ENCODE measurements around the gene STRIT1. TPM values are rescaled to one million over a fixed set of nuclear protein-coding genes. Genes with fewer than 3 reads are reported as not detected.
A peak's percentile ranks its signal among the peaks of the same experiment; 100 is the strongest.

Gene STRIT1
- total and polyA plus RNA-seq, 9 of the 15 experiments (the other 6 are each of a cell fraction or from before 2014, with no cell fraction given), result not detected

- TF ChIP-seq PKNOX1 (IDR thresholded peaks at IDR 0.05) (no peak), KLF6 (CRISPR knock-in tag; IDR thresholded peaks at IDR 0.05; ENCODE audit: borderline replicate concordance) (no peak), KDM5B (IDR thresholded peaks at IDR 0.05; ENCODE audit: insufficient replicate concordance, low read depth, low read length) (no peak), ZNF707 (CRISPR knock-in tag; conservative IDR thresholded peaks at IDR 0.05) (no peak), GTF2A2 (tag; IDR thresholded peaks at IDR 0.05) (0 out of 2 replicates have a peak, but pooled peaks have one; percentile 50), ZNF431 (CRISPR knock-in tag; IDR thresholded peaks at IDR 0.05) (no peak), IRF9 (tag; IDR thresholded peaks at IDR 0.05) (no peak), BCOR (IDR thresholded peaks at IDR 0.05) (no peak), MAFK (IDR thresholded peaks at IDR 0.05; ENCODE audit: low read length) (no peak), PML (IDR thresholded peaks at IDR 0.05; ENCODE audit: low read length) (no peak), ZNF24 (IDR thresholded peaks at IDR 0.05) (no peak), PHF8 (IDR thresholded peaks at IDR 0.05; ENCODE audit: borderline replicate concordance, low read length) (no peak), ZNF347 (CRISPR knock-in tag; IDR thresholded peaks at IDR 0.05; ENCODE audit: low read depth) (no peak), GATAD2A (IDR thresholded peaks at IDR 0.05) (no peak), ZNF12 (CRISPR knock-in tag; IDR thresholded peaks at IDR 0.05) (no peak), SMAD4 (CRISPR knock-in tag; conservative IDR thresholded peaks at IDR 0.05) (peak; percentile 71), E2F6 (IDR thresholded peaks at IDR 0.05; ENCODE audit: borderline replicate concordance in 1 of 2, extremely low read depth in 1 of 2, insufficient read depth in 1 of 2, insufficient read length in 1 of 2, low read depth in 1 of 2, low read length in 1 of 2, poor library complexity in 1 of 2, severe bottlenecking in 1 of 2) (peak in 1 of 2 experiments; percentile 24), ZNF354B (CRISPR knock-in tag; IDR thresholded peaks at IDR 0.05) (no peak), ZBTB43 (CRISPR knock-in tag; IDR thresholded peaks at IDR 0.05) (no peak), ZNF589 (CRISPR knock-in tag; IDR thresholded peaks at IDR 0.05; ENCODE audit: low read depth) (no peak), STAG1 (CRISPR knock-in tag; IDR thresholded peaks at IDR 0.05; ENCODE audit: borderline replicate concordance) (no peak), DPF2 (IDR thresholded peaks at IDR 0.05) (no peak), DMBX1 (CRISPR knock-in tag; IDR thresholded peaks at IDR 0.05; ENCODE audit: borderline replicate concordance) (peak; percentile 4; the same call in 1 of the 2 replicates), DNMT1 (IDR thresholded peaks at IDR 0.05) (no peak), POLR2AphosphoS2 (IDR thresholded peaks at IDR 0.05; ENCODE audit: low read length) (no peak)
Measured at GRCh38 chr3:155335724-155336354, 42.4 kb upstream of the STRIT1 start (continued).
